ENCODE measurements around the gene YTHDC2. TPM values are rescaled to one million over a fixed set of nuclear protein-coding genes. Genes with fewer than 3 reads are reported as not detected.

The YTHDC2 gene
- total and polyA plus RNA-seq, 2 donors, result 10.2 to 16.7 TPM

DNA sequence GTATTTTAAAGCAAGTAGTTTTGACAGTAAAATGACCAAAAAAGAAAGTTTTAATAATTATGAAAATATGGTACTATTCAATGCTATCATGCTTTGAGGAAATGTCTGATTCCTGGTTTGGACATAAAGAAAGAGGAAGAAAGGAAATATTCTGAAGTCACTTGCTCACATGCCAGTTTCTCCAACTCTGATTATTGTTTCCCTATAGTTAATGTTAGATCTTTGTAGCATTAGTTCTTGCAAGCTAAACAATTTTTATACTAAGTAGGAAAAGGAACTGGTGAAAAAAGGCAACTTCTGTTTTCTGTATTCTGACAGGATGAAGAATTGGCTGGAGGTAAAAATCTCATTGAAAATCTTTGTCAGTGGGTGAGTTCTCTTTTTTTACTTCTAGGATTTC lies 119.5 kb downstream of the YTHDC2 start:
- H3K36me3 ChIP-seq (ENCODE audit: control insufficient read depth in 2 of 2, insufficient read depth in 2 of 2, low read length in 1 of 2), result no peaks in the 10 kb centered on the region
- no peak overlapping the region for H3K4me3 ChIP-seq (ENCODE audit: low read length in 2 of 2)
- no peak for DNase-seq (ENCODE audit: low read depth in 6 of 9, low spot score in 9 of 9)
- no peaks in the 10 kb centered on the region for H3K27me3 ChIP-seq (ENCODE audit: control insufficient read depth in 2 of 2, insufficient read depth in 1 of 2, low read length in 1 of 2)
- no peak overlapping the region for H3K27ac ChIP-seq (ENCODE audit: low read depth in 1 of 2, low read length in 1 of 2)
- no peaks in the 10 kb centered on the region for H3K9me3 ChIP-seq (ENCODE audit: control insufficient read depth in 2 of 2, insufficient read depth in 1 of 2, low read length in 1 of 2)
- no peaks in the 10 kb centered on the region for H3K4me1 ChIP-seq (ENCODE audit: control insufficient read depth in 2 of 2, insufficient read depth in 2 of 2, low read length in 2 of 2)

DNA sequence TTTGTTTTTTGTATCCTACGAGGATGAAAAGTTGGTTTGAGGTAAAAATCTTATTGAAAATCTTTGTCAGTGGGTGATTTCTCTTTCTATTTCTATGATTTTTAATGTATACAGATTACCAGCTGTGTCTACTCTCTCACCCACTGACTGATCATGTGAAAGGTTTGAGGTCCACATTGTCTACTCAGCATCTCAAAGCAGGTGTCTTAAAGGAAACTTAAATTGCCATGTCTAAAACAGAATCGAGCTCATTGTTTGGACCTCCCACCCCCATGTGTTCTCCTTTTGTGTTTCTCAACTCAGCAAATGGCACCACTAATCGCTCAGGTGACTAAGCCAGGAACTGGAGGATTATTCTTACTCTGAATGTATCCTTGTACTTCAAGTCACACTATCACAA lies 121.5 kb downstream of the YTHDC2 start:
- no peaks in the 10 kb centered on the region for H3K36me3 ChIP-seq (ENCODE audit: control insufficient read depth in 2 of 2, insufficient read depth in 2 of 2, low read length in 1 of 2)
- 90% methylated on average over 3 of the region's 3 CpGs for WGBS
- H3K4me1 ChIP-seq (ENCODE audit: control insufficient read depth in 2 of 2, insufficient read depth in 2 of 2, low read length in 2 of 2), result no peaks in the 10 kb centered on the region
- H3K27me3 ChIP-seq (ENCODE audit: control insufficient read depth in 2 of 2, insufficient read depth in 1 of 2, low read length in 1 of 2), result no peaks in the 10 kb centered on the region
- no peak overlapping the region for H3K27ac ChIP-seq (ENCODE audit: low read depth in 1 of 2, low read length in 1 of 2)
- no peak for DNase-seq (ENCODE audit: low read depth in 6 of 9, low spot score in 9 of 9)
- H3K4me3 ChIP-seq (ENCODE audit: low read length in 2 of 2), result no peak overlapping the region
- no peaks in the 10 kb centered on the region for H3K9me3 ChIP-seq (ENCODE audit: control insufficient read depth in 2 of 2, insufficient read depth in 1 of 2, low read length in 1 of 2)

DNA sequence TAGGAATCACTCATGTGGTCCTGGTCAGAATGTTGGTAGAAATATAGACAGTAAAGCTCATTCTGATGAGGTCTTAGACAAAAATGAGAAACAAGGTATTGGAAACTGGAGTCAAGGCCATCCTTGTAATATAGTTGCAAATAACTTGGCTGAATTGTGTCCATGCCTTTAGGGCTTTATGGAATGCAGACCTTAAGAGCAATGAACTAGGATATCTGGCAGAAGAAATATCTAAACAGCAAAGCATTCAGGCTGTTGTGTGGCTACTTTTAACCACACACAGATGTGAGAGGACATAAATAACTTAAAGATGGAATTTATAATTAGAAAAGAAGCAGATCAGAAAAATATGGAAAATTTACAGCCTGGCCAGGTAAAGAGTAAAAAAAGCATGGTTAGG lies 128.2 kb downstream of the YTHDC2 start:
- no peaks in the 10 kb centered on the region for H3K36me3 ChIP-seq (ENCODE audit: control insufficient read depth in 2 of 2, insufficient read depth in 2 of 2, low read length in 1 of 2)
- H3K27me3 ChIP-seq (ENCODE audit: control insufficient read depth in 2 of 2, insufficient read depth in 1 of 2, low read length in 1 of 2), result no peaks in the 10 kb centered on the region
- H3K9me3 ChIP-seq (ENCODE audit: control insufficient read depth in 2 of 2, insufficient read depth in 1 of 2, low read length in 1 of 2), result no peaks in the 10 kb centered on the region
- H3K27ac ChIP-seq (ENCODE audit: low read depth in 1 of 2, low read length in 1 of 2), result no peak overlapping the region
- no peak overlapping the region for H3K4me3 ChIP-seq (ENCODE audit: low read length in 2 of 2)
- DNase-seq (ENCODE audit: low read depth in 6 of 9, low spot score in 9 of 9), result no peak
- no peaks in the 10 kb centered on the region for H3K4me1 ChIP-seq (ENCODE audit: control insufficient read depth in 2 of 2, insufficient read depth in 2 of 2, low read length in 2 of 2)

Other genes starting within 250 kb of the YTHDC2 start
- gene TSSK1B, start 78.7 kb upstream of the YTHDC2 start, total RNA-seq, result 0.05 TPM
- 0.02 TPM for gene TSSK1B, start 78.7 kb upstream of the YTHDC2 start, polyA plus RNA-seq
- gene MCC, start 25.2 kb upstream of the YTHDC2 start, total RNA-seq, result 7.0 TPM
- gene MCC, start 25.2 kb upstream of the YTHDC2 start, polyA plus RNA-seq, result 5.1 TPM